ENCODE measurements around the gene DCLK2. TPM values are rescaled to one million over a fixed set of nuclear protein-coding genes. Genes with fewer than 3 reads are reported as not detected.

Gene DCLK2
- total RNA-seq, 1 donor from 2014 or later = 30.1 TPM

- Mint-ChIP-seq H3K27me3 (ENCODE audit: low read depth) (no peaks in the 10 kb centered on the region), H3K9me3 (no peaks in the 10 kb centered on the region), H3K27ac (ENCODE audit: unreplicated experiment) (no peak overlapping the region), H3K4me3 (no peak overlapping the region), H3K4me1 (no peaks in the 10 kb centered on the region), H3K36me3 (ENCODE audit: low read depth) (no peaks in the 10 kb centered on the region)
- DNase-seq (ENCODE audit: low read depth, low spot score) = peak; percentile 31
- TF ChIP-seq, protein P1, sequence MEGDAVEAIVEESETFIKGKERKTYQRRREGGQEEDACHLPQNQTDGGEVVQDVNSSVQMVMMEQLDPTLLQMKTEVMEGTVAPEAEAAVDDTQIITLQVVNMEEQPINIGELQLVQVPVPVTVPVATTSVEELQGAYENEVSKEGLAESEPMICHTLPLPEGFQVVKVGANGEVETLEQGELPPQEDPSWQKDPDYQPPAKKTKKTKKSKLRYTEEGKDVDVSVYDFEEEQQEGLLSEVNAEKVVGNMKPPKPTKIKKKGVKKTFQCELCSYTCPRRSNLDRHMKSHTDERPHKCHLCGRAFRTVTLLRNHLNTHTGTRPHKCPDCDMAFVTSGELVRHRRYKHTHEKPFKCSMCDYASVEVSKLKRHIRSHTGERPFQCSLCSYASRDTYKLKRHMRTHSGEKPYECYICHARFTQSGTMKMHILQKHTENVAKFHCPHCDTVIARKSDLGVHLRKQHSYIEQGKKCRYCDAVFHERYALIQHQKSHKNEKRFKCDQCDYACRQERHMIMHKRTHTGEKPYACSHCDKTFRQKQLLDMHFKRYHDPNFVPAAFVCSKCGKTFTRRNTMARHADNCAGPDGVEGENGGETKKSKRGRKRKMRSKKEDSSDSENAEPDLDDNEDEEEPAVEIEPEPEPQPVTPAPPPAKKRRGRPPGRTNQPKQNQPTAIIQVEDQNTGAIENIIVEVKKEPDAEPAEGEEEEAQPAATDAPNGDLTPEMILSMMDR (conservative IDR thresholded peaks at IDR 0.05) = peak; percentile 79
Observed at GRCh38 chr4:150297861-150298474, 219.7 kb downstream of the DCLK2 start.

GRCh38 chr4:150299816-150300215, 221.6 kb downstream of the DCLK2 start:
- no peak for DNase-seq (ENCODE audit: low read depth, low spot score)
- H3K9me3 Mint-ChIP-seq = no peaks in the 10 kb centered on the region
- no peaks in the 10 kb centered on the region for H3K4me1 Mint-ChIP-seq
- H3K36me3 Mint-ChIP-seq (ENCODE audit: low read depth) = no peaks in the 10 kb centered on the region
- no peak overlapping the region for H3K4me3 Mint-ChIP-seq
- H3K27ac Mint-ChIP-seq (ENCODE audit: unreplicated experiment) = no peak overlapping the region
- TF ChIP-seq, protein P1 (conservative IDR thresholded peaks at IDR 0.05) = no peak
- H3K27me3 Mint-ChIP-seq (ENCODE audit: low read depth) = no peaks in the 10 kb centered on the region

DNA sequence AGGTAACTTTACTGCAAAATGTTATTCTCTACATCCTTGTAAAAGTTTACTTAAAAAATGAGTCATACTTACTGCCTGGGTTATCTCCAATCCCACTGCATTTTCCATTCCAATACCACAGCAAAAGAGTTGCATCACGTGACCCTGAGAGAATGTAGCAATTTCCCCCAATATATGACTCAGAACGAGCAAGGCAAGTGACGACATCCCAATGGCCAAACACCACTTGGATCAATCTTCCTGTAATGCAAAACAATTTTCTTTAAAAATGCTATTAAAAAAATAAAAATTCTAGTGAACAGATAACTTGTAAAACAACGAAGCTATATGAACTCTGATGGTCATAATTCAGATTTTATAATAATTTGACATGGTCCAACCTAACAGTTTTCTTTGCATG, 224.3 kb downstream of the DCLK2 start:
- TF ChIP-seq, protein P1 (conservative IDR thresholded peaks at IDR 0.05) = no peak
- Mint-ChIP-seq H3K27ac (ENCODE audit: unreplicated experiment) (no peak overlapping the region), H3K4me1 (no peaks in the 10 kb centered on the region), H3K4me3 (no peak overlapping the region), H3K36me3 (ENCODE audit: low read depth) (no peaks in the 10 kb centered on the region), H3K27me3 (ENCODE audit: low read depth) (no peaks in the 10 kb centered on the region), H3K9me3 (no peaks in the 10 kb centered on the region)
- DNase-seq (ENCODE audit: low read depth, low spot score) = no peak

DNA sequence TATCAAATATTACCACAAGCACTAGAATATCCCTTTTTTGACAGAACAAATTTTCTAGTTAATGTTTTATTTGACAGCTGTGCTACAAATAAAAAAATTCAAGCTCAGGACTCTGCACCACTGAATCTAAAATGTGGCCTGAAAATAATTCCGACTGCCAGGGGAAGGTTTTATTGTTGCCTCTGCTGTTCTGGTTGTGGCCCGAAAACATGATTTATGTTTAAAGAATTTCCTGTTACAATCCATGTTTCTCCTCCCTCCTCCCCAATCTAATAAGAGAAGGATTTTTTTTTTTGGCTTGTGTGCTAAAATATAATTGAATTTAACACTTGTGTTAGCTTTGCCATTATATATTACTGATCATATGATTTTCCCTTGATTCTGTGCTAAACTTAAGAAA, 227.8 kb downstream of the DCLK2 start:
- H3K36me3 Mint-ChIP-seq (ENCODE audit: low read depth) = no peaks in the 10 kb centered on the region
- no peaks in the 10 kb centered on the region for H3K27me3 Mint-ChIP-seq (ENCODE audit: low read depth)
- H3K4me3 Mint-ChIP-seq = no peak overlapping the region
- no peak for DNase-seq (ENCODE audit: low read depth, low spot score)
- H3K4me1 Mint-ChIP-seq = peaks cover 4% of the 10 kb centered on the region
- TF ChIP-seq, protein P1 (conservative IDR thresholded peaks at IDR 0.05) = no peak
- no peak overlapping the region for H3K27ac Mint-ChIP-seq (ENCODE audit: unreplicated experiment)
- H3K9me3 Mint-ChIP-seq = no peaks in the 10 kb centered on the region

- Mint-ChIP-seq H3K36me3 (ENCODE audit: low read depth) (no peaks in the 10 kb centered on the region), H3K27ac (ENCODE audit: unreplicated experiment) (no peak overlapping the region), H3K27me3 (ENCODE audit: low read depth) (no peaks in the 10 kb centered on the region), H3K4me1 (peaks cover 4% of the 10 kb centered on the region), H3K4me3 (no peak overlapping the region), H3K9me3 (no peaks in the 10 kb centered on the region)
- DNase-seq (ENCODE audit: low read depth, low spot score) = no peak
- TF ChIP-seq, protein P1 (conservative IDR thresholded peaks at IDR 0.05) = no peak
Observed at GRCh38 chr4:150306719-150307118, 228.5 kb downstream of the DCLK2 start.
